HEK293T (cell line): ENCODE measurements around the gene GJA10.

Experiments
- ARNT ChIP-seq: fragments of 450-650 bp; IDR thresholded peaks from 2 replicates; pipeline ENCODE4 v1.6.1; 2017; ENCODE audit warnings: mild to moderate bottlenecking
- BHLHE40 ChIP-seq: fragments of 450-650 bp; IDR thresholded peaks from 2 replicates; pipeline ENCODE4 v1.6.1; 2016; ENCODE audit warnings: mild to moderate bottlenecking, moderate library complexity, borderline replicate concordance
- FOXA1 ChIP-seq: fragments of 450-650 bp; IDR thresholded peaks from 2 replicates; pipeline ENCODE4 v1.6.1; 2016; ENCODE audit warnings: mild to moderate bottlenecking
- SUZ12 ChIP-seq: fragments of 450-650 bp; IDR thresholded peaks from 2 replicates; pipeline ENCODE4 v1.6.1; 2016; ENCODE audit warnings: mild to moderate bottlenecking

GRCh38 chr6:89941763-89942497 lies 47.7 kb downstream of the GJA10 start:
- TF ChIP-seq FOXA1 = no peak
- no peak for TF ChIP-seq BHLHE40
- no peak for TF ChIP-seq ARNT
- TF ChIP-seq SUZ12 = no peak
